Activated naive CD8-positive, alpha-beta T cell treated with anti-CD3 and anti-CD28 coated beads, Interleukin-2, amount 10 ng/mL, durations not matched to agents 7 days and 5 days (primary cell): ENCODE data around the gene MRO. TPM values are rescaled to one million over a fixed set of nuclear protein-coding genes. Genes with fewer than 3 reads are reported as not detected.
A peak's percentile ranks its signal among the peaks of the same experiment; 100 is the strongest.
"Not testable (repeated sequence)": the region's sequence is repeated elsewhere in the genome, so short reads cannot be mapped to it uniquely, and the experiment has no call there.

Experiments
- ATAC-seq: fragments of 150-1000 bp; cut with Tn5 transposase; one replicate; pipeline ENCODE4 v1.10.0; 2021; ENCODE audit warnings: low read depth, moderate library complexity
- POLR2A ChIA-PET: fragments of 350-600 bp; sonication (Branson Sonifier 250); formaldehyde crosslinking; loops from one replicate; lab custom pipeline; 2021; ENCODE audit warnings: antibody characterized with exemption; lab: Charles Lee
- DNase-seq: peaks from one replicate; pipeline ENCODE4 v3.0.0; 2021
- H3K27ac Mint-ChIP-seq: one replicate; pipeline ENCODE4 v1.8.0; 2022; ENCODE audit warnings: mild to moderate bottlenecking, mixed read lengths
- H3K27me3 Mint-ChIP-seq: one replicate; pipeline ENCODE4 v1.8.0; 2022; ENCODE audit warnings: mild to moderate bottlenecking, moderate library complexity, mixed read lengths
- H3K36me3 Mint-ChIP-seq: one replicate; pipeline ENCODE4 v1.8.0; 2021; ENCODE audit warnings: mild to moderate bottlenecking, mixed read lengths
- H3K4me1 Mint-ChIP-seq: one replicate; pipeline ENCODE4 v1.8.0; 2021; ENCODE audit warnings: mixed read lengths
- H3K4me3 Mint-ChIP-seq: one replicate; pipeline ENCODE4 v1.8.0; 2022; ENCODE audit warnings: mild to moderate bottlenecking, moderate library complexity, mixed read lengths
- H3K9me3 Mint-ChIP-seq: one replicate; pipeline ENCODE4 v1.8.0; 2021; ENCODE audit warnings: mixed read lengths
- total RNA-seq, 2 experiments: library from RNA; stranded (reverse); gene quantifications; one replicate each; pipeline ENCODE4 v1.2.3, GENCODE V29; 2021

Gene MRO
- total RNA-seq: not detected

GRCh38 chr18:50819728-50820378 is at the start of gene MRO:
TSS of gene MRO (minus strand) at chr18:50820016. CDS start at chr18:50809400, 10,616 bp downstream.
- Mint-ChIP-seq H3K27me3 (peaks cover 14% of the 10 kb centered on the region), H3K4me3 (no peak within 1 kb of the TSS), H3K27ac (no peak within 1 kb of the TSS), H3K4me1 (no peaks in the 10 kb centered on the region), H3K36me3 (no peaks in the 10 kb centered on the region), H3K9me3 (no peaks in the 10 kb centered on the region)
- POLR2A ChIA-PET: interaction anchor here (1.2 to 2.4 kb wide), 3 partner anchors 59 to 232 kb away, joined by 4 to 12 read pairs (median 4); partner anchors contain the start of gene ME2
- peak; percentile 84 for DNase-seq
- ATAC-seq: peak; percentile 98

GRCh38 chr18:50869150-50869549 is 49.3 kb upstream of the MRO start:
- Mint-ChIP-seq H3K4me1 (no peaks in the 10 kb centered on the region), H3K36me3 (no peaks in the 10 kb centered on the region), H3K27me3 (peaks cover 13% of the 10 kb centered on the region), H3K4me3 (no peak overlapping the region), H3K9me3 (no peaks in the 10 kb centered on the region), H3K27ac (no peak overlapping the region)
- DNase-seq (no peak), ATAC-seq (no peak)
- POLR2A ChIA-PET: no interaction called here

GRCh38 chr18:50866765-50867164 is 46.9 kb upstream of the MRO start:
- H3K27me3 Mint-ChIP-seq: peaks cover 5% of the 10 kb centered on the region
- DNase-seq (no peak), ATAC-seq (no peak)
- POLR2A ChIA-PET: interaction anchor here (0.6 kb wide), 1 partner anchor 153 kb away, joined by 4 read pairs; no protein-coding TSS in a partner anchor
- no peak overlapping the region for H3K27ac Mint-ChIP-seq
- no peaks in the 10 kb centered on the region for H3K4me1 Mint-ChIP-seq
- no peaks in the 10 kb centered on the region for H3K36me3 Mint-ChIP-seq
- no peaks in the 10 kb centered on the region for H3K9me3 Mint-ChIP-seq
- H3K4me3 Mint-ChIP-seq: no peak overlapping the region

GRCh38 chr18:50863840-50864375 is 44.1 kb upstream of the MRO start:
- POLR2A ChIA-PET: no interaction called here
- no peaks in the 10 kb centered on the region for H3K9me3 Mint-ChIP-seq
- no peak overlapping the region for H3K27ac Mint-ChIP-seq
- H3K4me3 Mint-ChIP-seq: no peak overlapping the region
- no peaks in the 10 kb centered on the region for H3K36me3 Mint-ChIP-seq
- no peak for DNase-seq
- ATAC-seq: no peak
- H3K27me3 Mint-ChIP-seq: peaks cover 10% of the 10 kb centered on the region
- H3K4me1 Mint-ChIP-seq: no peaks in the 10 kb centered on the region

GRCh38 chr18:50862401-50862800 is 42.6 kb upstream of the MRO start:
- no peak for ATAC-seq
- DNase-seq: no peak
- H3K27ac Mint-ChIP-seq: no peak overlapping the region
- no peaks in the 10 kb centered on the region for H3K9me3 Mint-ChIP-seq
- H3K4me3 Mint-ChIP-seq: no peak overlapping the region
- peaks cover 10% of the 10 kb centered on the region for H3K27me3 Mint-ChIP-seq
- H3K36me3 Mint-ChIP-seq: no peaks in the 10 kb centered on the region
- H3K4me1 Mint-ChIP-seq: no peaks in the 10 kb centered on the region
- POLR2A ChIA-PET: no interaction called here

- no peaks in the 10 kb centered on the region for H3K9me3 Mint-ChIP-seq
- ATAC-seq: no peak
- POLR2A ChIA-PET: no interaction called here
- H3K27ac Mint-ChIP-seq: no peak overlapping the region
- H3K4me1 Mint-ChIP-seq: peaks cover 1% of the 10 kb centered on the region
- H3K27me3 Mint-ChIP-seq: peaks cover 10% of the 10 kb centered on the region
- no peak for DNase-seq
- no peaks in the 10 kb centered on the region for H3K36me3 Mint-ChIP-seq
- no peak overlapping the region for H3K4me3 Mint-ChIP-seq
Observed at GRCh38 chr18:50861617-50862016, 41.8 kb upstream of the MRO start.

- ATAC-seq: no peak
- Mint-ChIP-seq H3K9me3 (no peaks in the 10 kb centered on the region), H3K36me3 (no peaks in the 10 kb centered on the region), H3K27ac (no peak overlapping the region), H3K4me1 (peaks cover 4% of the 10 kb centered on the region), H3K27me3 (peaks cover 8% of the 10 kb centered on the region), H3K4me3 (no peak overlapping the region)
- DNase-seq: no peak
- POLR2A ChIA-PET: no interaction called here
Observed at GRCh38 chr18:50859793-50860555, 40.2 kb upstream of the MRO start.

GRCh38 chr18:50857694-50858093 is 37.9 kb upstream of the MRO start:
- peaks cover 14% of the 10 kb centered on the region for H3K27me3 Mint-ChIP-seq
- H3K36me3 Mint-ChIP-seq: no peaks in the 10 kb centered on the region
- H3K4me1 Mint-ChIP-seq: peaks cover 4% of the 10 kb centered on the region
- peaks cover 5% of the 10 kb centered on the region for H3K9me3 Mint-ChIP-seq
- H3K4me3 Mint-ChIP-seq: no peak overlapping the region
- no peak for ATAC-seq
- POLR2A ChIA-PET: no interaction called here
- DNase-seq: no peak
- H3K27ac Mint-ChIP-seq: no peak overlapping the region

GRCh38 chr18:50857166-50857565 is 37.4 kb upstream of the MRO start:
- ATAC-seq, H3K4me1 Mint-ChIP-seq, POLR2A ChIA-PET, DNase-seq, H3K27ac Mint-ChIP-seq, H3K4me3 Mint-ChIP-seq, H3K9me3 Mint-ChIP-seq, H3K36me3 Mint-ChIP-seq: not testable (repeated sequence)
- peaks cover 15% of the 10 kb centered on the region for H3K27me3 Mint-ChIP-seq

- ATAC-seq (no peak), DNase-seq (no peak)
- POLR2A ChIA-PET: no interaction called here
- Mint-ChIP-seq H3K4me1 (peaks cover 4% of the 10 kb centered on the region), H3K9me3 (peaks cover 5% of the 10 kb centered on the region), H3K27me3 (peaks cover 15% of the 10 kb centered on the region), H3K36me3 (no peaks in the 10 kb centered on the region), H3K27ac (no peak overlapping the region), H3K4me3 (no peak overlapping the region)
Observed at GRCh38 chr18:50855976-50856757, 36.4 kb upstream of the MRO start.

- H3K27me3 Mint-ChIP-seq: peaks cover 10% of the 10 kb centered on the region
- H3K9me3 Mint-ChIP-seq: peaks cover 5% of the 10 kb centered on the region
- H3K4me1 Mint-ChIP-seq: peaks cover 4% of the 10 kb centered on the region
- POLR2A ChIA-PET: no interaction called here
- ATAC-seq: no peak
- H3K36me3 Mint-ChIP-seq: no peaks in the 10 kb centered on the region
- DNase-seq: no peak
- no peak overlapping the region for H3K27ac Mint-ChIP-seq
- H3K4me3 Mint-ChIP-seq: no peak overlapping the region
Observed at GRCh38 chr18:50853863-50854271, 34.1 kb upstream of the MRO start.

- Mint-ChIP-seq H3K27ac (no peak overlapping the region), H3K4me3 (no peak overlapping the region), H3K27me3 (peaks cover 7% of the 10 kb centered on the region), H3K4me1 (no peaks in the 10 kb centered on the region), H3K36me3 (no peaks in the 10 kb centered on the region), H3K9me3 (peaks cover 5% of the 10 kb centered on the region)
- ATAC-seq: no peak
- DNase-seq: no peak
- POLR2A ChIA-PET: no interaction called here
Observed at GRCh38 chr18:50850307-50851065, 30.7 kb upstream of the MRO start.

GRCh38 chr18:50849419-50849821 is 29.6 kb upstream of the MRO start:
- no peak overlapping the region for H3K27ac Mint-ChIP-seq
- POLR2A ChIA-PET: no interaction called here
- ATAC-seq: no peak

More at GRCh38 chr18:50849419-50849821, 29.6 kb upstream of the MRO start:
- Mint-ChIP-seq H3K9me3 (peaks cover 4% of the 10 kb centered on the region), H3K4me3 (no peak overlapping the region), H3K4me1 (no peaks in the 10 kb centered on the region), H3K36me3 (no peaks in the 10 kb centered on the region), H3K27me3 (peaks cover 7% of the 10 kb centered on the region)
- DNase-seq: no peak
